Measurements from ENCODE around the gene GRM7.

GRCh38 chr3:7385635-7386034 lies 524.7 kb downstream of the GRM7 start:
- TF ChIP-seq RAD21 (conservative IDR thresholded peaks at IDR 0.05) (no peak), POLR2AphosphoS5 (IDR thresholded peaks at IDR 0.05) (no peak), CTCF (IDR thresholded peaks at IDR 0.05; ENCODE audit: poor library complexity, severe bottlenecking) (no peak), TAF1 (IDR thresholded peaks at IDR 0.05; ENCODE audit: low read depth) (no peak)
